HEK293 (cell line): ENCODE measurements around the gene ALDH3A1.

Source experiments
- CTCF ChIP-seq: fragments of 450-650 bp; formaldehyde crosslinking; IDR thresholded peaks from 2 replicates; pipeline ENCODE4 v1.5.1; 2016; ENCODE audit warnings: missing biosample characterization, missing genetic modification characterization
- ZFP37 ChIP-seq: fragments of 450-650 bp; formaldehyde crosslinking; IDR thresholded peaks from 2 replicates; pipeline ENCODE4 v1.5.1; 2016; ENCODE audit warnings: missing biosample characterization, missing genetic modification characterization
- ZFP41 ChIP-seq: fragments of 450-650 bp; formaldehyde crosslinking; IDR thresholded peaks from 2 replicates; pipeline ENCODE4 v1.5.1; 2016; ENCODE audit warnings: missing biosample characterization, missing genetic modification characterization, borderline replicate concordance
- ZFP69B ChIP-seq: fragments of 450-650 bp; formaldehyde crosslinking; IDR thresholded peaks from 2 replicates; pipeline ENCODE4 v1.5.1; 2016; ENCODE audit warnings: missing biosample characterization, missing genetic modification characterization
- ZNF175 ChIP-seq: fragments of 450-650 bp; formaldehyde crosslinking; IDR thresholded peaks from 2 replicates; pipeline ENCODE4 v1.5.1; 2016; ENCODE audit warnings: missing biosample characterization, missing genetic modification characterization

- TF ChIP-seq CTCF (tag by site-specific recombination) (no peak), ZNF175 (tag by site-specific recombination) (no peak), ZFP37 (no peak), ZFP41 (tag by site-specific recombination) (no peak), ZFP69B (tag by site-specific recombination) (no peak)
Measured at GRCh38 chr17:19744492-19744891, 3.6 kb downstream of the ALDH3A1 start.
